HepG2 (cell line): ENCODE data around the gene ARFGAP3. TPM values are rescaled to one million over a fixed set of nuclear protein-coding genes. Genes with fewer than 3 reads are reported as not detected.

Experiments used
- ATF7 ChIP-seq, 2 experiments: fragments of 450-650 bp in 1 of 2; sonication (generic) in 1 of 2; formaldehyde crosslinking in 1 of 2; IDR thresholded peaks; 2 replicates each; pipeline versions ENCODE4 v1.4.0 to v1.6.1; 2016 to 2020; ENCODE audit warnings: antibody characterized with exemption in 1 of 2, mild to moderate bottlenecking in 1 of 2, missing genetic modification reagents in 1 of 2
- BRCA1 ChIP-seq: sonication (generic); formaldehyde crosslinking; IDR thresholded peaks from 2 replicates; pipeline ENCODE4 v1.4.0; 2020; ENCODE audit warnings: missing genetic modification reagents
- GPBP1L1 ChIP-seq: sonication (generic); formaldehyde crosslinking; IDR thresholded peaks from 2 replicates; pipeline ENCODE4 v1.5.0; 2020; ENCODE audit warnings: mild to moderate bottlenecking, missing genetic modification reagents
- HMG20A ChIP-seq: IDR thresholded peaks from 2 replicates; pipeline ENCODE4 v1.6.1; 2016; ENCODE audit warnings: borderline replicate concordance
- IRF2 ChIP-seq: IDR thresholded peaks from 2 replicates; pipeline ENCODE4 v1.6.1; 2018; ENCODE audit warnings: missing genetic modification reagents, missing compliant biosample characterization
- MEIS1 ChIP-seq: sonication (generic); formaldehyde crosslinking; IDR thresholded peaks from 2 replicates; pipeline ENCODE4 v1.9.0; 2021; ENCODE audit warnings: mild to moderate bottlenecking, missing genetic modification reagents, moderate library complexity, borderline replicate concordance
- MXD1 ChIP-seq: sonication (generic); formaldehyde crosslinking; IDR thresholded peaks from 2 replicates; pipeline ENCODE4 v1.4.0; 2020; ENCODE audit warnings: mild to moderate bottlenecking, missing genetic modification reagents
- SP5 ChIP-seq: IDR thresholded peaks from 2 replicates; pipeline ENCODE4 v1.6.1; 2016; ENCODE audit warnings: low read depth, borderline replicate concordance
- ZBED4 ChIP-seq: sonication (generic); formaldehyde crosslinking; IDR thresholded peaks from 2 replicates; pipeline ENCODE4 v1.4.0; 2020; ENCODE audit warnings: missing genetic modification reagents, borderline replicate concordance
- ZFP91 ChIP-seq: sonication (generic); formaldehyde crosslinking; IDR thresholded peaks from 2 replicates; pipeline ENCODE4 v1.9.0; 2022; ENCODE audit warnings: missing genetic modification reagents, mild to moderate bottlenecking, borderline replicate concordance
- ZGPAT ChIP-seq: IDR thresholded peaks from 2 replicates; pipeline ENCODE4 v1.6.1; 2016; ENCODE audit warnings: mild to moderate bottlenecking
- ZNF18 ChIP-seq: sonication (generic); formaldehyde crosslinking; IDR thresholded peaks from 2 replicates; pipeline ENCODE4 v1.8.0; 2022; ENCODE audit warnings: mild to moderate bottlenecking, missing genetic modification reagents; ENCODE audit not compliant: insufficient replicate concordance
- ZNF3 ChIP-seq: IDR thresholded peaks from 2 replicates; pipeline ENCODE4 v1.7.0; 2017; ENCODE audit warnings: inconsistent platforms
- ZNF589 ChIP-seq: sonication (generic); formaldehyde crosslinking; conservative IDR thresholded peaks from 2 replicates; pipeline ENCODE4 v1.8.0; 2022; ENCODE audit warnings: mild to moderate bottlenecking, moderate library complexity, missing genetic modification reagents
- ZNF773 ChIP-seq: sonication (generic); formaldehyde crosslinking; IDR thresholded peaks from 2 replicates; pipeline ENCODE4 v1.4.0; 2020; ENCODE audit warnings: missing genetic modification reagents, borderline replicate concordance
- ZNF850 ChIP-seq: sonication (generic); formaldehyde crosslinking; conservative IDR thresholded peaks from 2 replicates; pipeline ENCODE4 v1.9.0; 2021; ENCODE audit warnings: mild to moderate bottlenecking, missing genetic modification reagents
- ZSCAN30 ChIP-seq: sonication (generic); formaldehyde crosslinking; IDR thresholded peaks from 2 replicates; pipeline ENCODE4 v1.5.0; 2020; ENCODE audit warnings: mild to moderate bottlenecking, missing genetic modification reagents
- polyA plus RNA-seq, 8 experiments: library from polyadenylated mRNA; depleted of rRNA in 3 of 8; stranded (reverse) in 7 of 8; unstranded in 1 of 8; fragments of >200 nt; fragmentation: Illumina TruSeq in 4 of 8; extraction: Trizol in 4 of 8; gene quantifications; 2 replicates each; pipeline versions ENCODE4 v1.2.1 to v1.2.3, GENCODE V29; 2011 to 2016; ENCODE audit warnings: low read depth in 4 of 8, missing spikeins in 1 of 8, mixed read lengths in 1 of 8; ENCODE audit not compliant: insufficient read depth in 1 of 8
- total RNA-seq, 5 experiments: library from RNA; depleted of rRNA; stranded (reverse); fragments of >200 nt; fragmentation: Illumina TruSeq; extraction: Trizol; gene quantifications; 2 replicates each; pipeline ENCODE4 v1.2.3, GENCODE V29; 2016; ENCODE audit warnings: low read depth in 1 of 5

ARFGAP3 gene
- total and polyA plus RNA-seq, 2 of the 13 experiments (the other 11 are each of a cell fraction or from before 2014, with no cell fraction given): 41.7 to 61.6 TPM

- TF ChIP-seq ZBED4 (CRISPR knock-in tag): no peak
- no peak for TF ChIP-seq GPBP1L1 (CRISPR knock-in tag)
- no peak for TF ChIP-seq ZNF18 (CRISPR knock-in tag)
- TF ChIP-seq MXD1: 0 out of 2 replicates have a peak, but pooled peaks have one; percentile 32
- no peak for TF ChIP-seq ZNF773
- peak; percentile 82 for TF ChIP-seq ZGPAT
- TF ChIP-seq ZNF850 (CRISPR knock-in tag): no peak
- TF ChIP-seq IRF2 (CRISPR knock-in tag): 0 out of 2 replicates have a peak, but pooled peaks have one; percentile 11
- TF ChIP-seq ATF7 (IDR thresholded peaks at IDR 0.05): no peak
- no peak for TF ChIP-seq ATF7 (CRISPR knock-in tag; IDR thresholded peaks at IDR 0.05)
- peak; percentile 81; the same call in 1 of the 2 replicates for TF ChIP-seq MEIS1 (CRISPR knock-in tag)
- TF ChIP-seq BRCA1: no peak
- peak; percentile 50; the same call in 1 of the 2 replicates for TF ChIP-seq SP5
- peak; percentile 51; the same call in 1 of the 2 replicates for TF ChIP-seq ZFP91 (CRISPR knock-in tag)
- TF ChIP-seq HMG20A: peak; percentile 63
- TF ChIP-seq ZSCAN30 (CRISPR knock-in tag): no peak
- peak; percentile 68 for TF ChIP-seq ZNF3
- no peak for TF ChIP-seq ZNF589 (CRISPR knock-in tag)
Measured at GRCh38 chr22:42805016-42805997, 51.8 kb downstream of the ARFGAP3 start (continued).
